Loucy (cell line): ENCODE data around the gene NRK.

Experiments
- EZH2phosphoT487 ChIP-seq: fragments of 200-600 bp; IDR thresholded peaks from 2 replicates; pipeline ENCODE4 v1.6.1; 2018; ENCODE audit warnings: antibody characterized with exemption, mild to moderate bottlenecking, moderate library complexity, borderline replicate concordance
- TF ChIP-seq, protein P1 (sequence below): fragments of 200-600 bp; sonication (generic); conservative IDR thresholded peaks from 2 replicates; pipeline ENCODE4 v1.5.1; 2014; ENCODE audit warnings: mild to moderate bottlenecking, antibody characterized with exemption, low read length

DNA sequence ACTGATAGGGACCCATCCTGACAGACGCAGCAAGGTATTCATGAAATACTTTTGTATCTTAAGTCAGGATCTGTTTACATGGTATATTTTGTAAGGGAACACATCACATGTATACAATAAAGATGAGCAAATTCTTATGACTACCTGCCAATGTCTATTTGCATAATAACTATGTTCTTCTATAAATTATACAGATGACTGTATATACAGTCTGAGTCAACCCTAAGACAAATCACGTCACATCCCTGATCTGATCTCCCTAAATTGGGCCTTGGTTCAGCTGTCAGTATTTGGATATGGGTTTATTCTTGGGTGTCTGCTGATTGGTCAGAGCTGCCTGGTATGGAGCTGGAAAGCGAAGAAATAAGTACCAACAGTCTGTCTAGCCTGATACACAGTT lies 122.9 kb downstream of the NRK start:
- TF ChIP-seq, protein P1, sequence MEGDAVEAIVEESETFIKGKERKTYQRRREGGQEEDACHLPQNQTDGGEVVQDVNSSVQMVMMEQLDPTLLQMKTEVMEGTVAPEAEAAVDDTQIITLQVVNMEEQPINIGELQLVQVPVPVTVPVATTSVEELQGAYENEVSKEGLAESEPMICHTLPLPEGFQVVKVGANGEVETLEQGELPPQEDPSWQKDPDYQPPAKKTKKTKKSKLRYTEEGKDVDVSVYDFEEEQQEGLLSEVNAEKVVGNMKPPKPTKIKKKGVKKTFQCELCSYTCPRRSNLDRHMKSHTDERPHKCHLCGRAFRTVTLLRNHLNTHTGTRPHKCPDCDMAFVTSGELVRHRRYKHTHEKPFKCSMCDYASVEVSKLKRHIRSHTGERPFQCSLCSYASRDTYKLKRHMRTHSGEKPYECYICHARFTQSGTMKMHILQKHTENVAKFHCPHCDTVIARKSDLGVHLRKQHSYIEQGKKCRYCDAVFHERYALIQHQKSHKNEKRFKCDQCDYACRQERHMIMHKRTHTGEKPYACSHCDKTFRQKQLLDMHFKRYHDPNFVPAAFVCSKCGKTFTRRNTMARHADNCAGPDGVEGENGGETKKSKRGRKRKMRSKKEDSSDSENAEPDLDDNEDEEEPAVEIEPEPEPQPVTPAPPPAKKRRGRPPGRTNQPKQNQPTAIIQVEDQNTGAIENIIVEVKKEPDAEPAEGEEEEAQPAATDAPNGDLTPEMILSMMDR: no peak
- TF ChIP-seq EZH2phosphoT487: no peak
